ENCODE measurements around the gene VPS8.

The VPS8 gene

DNA sequence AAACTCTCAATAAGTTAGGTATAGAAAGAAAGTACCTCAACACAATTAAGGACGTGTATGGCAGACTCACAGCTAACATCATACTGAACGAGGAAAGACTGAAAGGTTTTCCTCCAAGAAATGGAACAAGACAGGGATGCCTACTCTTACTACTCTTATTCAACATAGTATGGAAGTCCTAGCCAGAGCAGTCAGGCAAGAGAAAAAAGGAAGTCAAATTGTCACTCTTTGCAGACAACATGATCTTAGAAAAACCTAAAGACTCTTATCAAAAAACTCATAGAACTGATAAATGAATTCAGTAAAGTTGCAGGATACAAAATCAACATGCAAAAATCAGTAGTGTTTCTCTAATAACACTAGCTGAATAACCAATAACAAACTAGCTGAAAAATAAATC lies 244.9 kb downstream of the VPS8 start:
- no peak for DNase-seq (ENCODE audit: low read depth in 2 of 2)

DNA sequence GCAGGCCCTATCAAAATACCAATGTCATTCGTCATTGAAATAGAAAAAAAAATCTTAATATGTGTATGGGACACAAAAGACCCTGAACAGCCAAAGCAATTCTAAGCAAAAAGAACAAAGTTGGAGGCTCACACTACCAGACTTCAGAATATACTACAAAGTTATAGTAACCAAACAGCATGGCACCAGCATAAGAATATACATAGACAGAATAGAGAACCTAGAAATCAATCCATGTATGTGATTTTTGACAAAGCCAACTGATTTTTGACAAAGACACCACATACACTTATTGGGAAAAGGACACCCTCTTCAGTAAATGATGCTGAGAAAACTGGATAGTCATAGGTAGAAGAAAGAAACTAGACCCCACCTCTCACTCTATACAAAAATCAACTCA lies 245.9 kb downstream of the VPS8 start:
- no peak for DNase-seq (ENCODE audit: low read depth in 2 of 2)

DNA sequence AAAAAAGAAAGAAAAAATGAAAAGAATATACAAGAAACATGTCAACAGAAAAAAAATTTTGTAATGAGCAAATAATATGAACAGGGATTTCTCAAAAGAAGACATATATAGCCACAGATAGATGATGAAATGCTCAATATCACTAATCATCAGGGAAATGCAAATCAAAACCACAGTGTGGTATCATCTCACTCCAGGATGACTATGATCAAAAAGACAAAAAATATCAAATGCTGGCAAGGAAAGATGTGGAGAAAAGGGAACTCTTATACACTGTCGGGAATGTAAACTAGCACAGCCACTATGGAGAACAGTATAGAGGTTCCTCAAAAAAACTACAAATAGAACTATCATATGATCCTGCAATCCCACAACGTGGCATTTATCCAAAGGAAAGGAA lies 246.8 kb downstream of the VPS8 start:
- DNase-seq (ENCODE audit: low read depth in 2 of 2), result no peak

DNA sequence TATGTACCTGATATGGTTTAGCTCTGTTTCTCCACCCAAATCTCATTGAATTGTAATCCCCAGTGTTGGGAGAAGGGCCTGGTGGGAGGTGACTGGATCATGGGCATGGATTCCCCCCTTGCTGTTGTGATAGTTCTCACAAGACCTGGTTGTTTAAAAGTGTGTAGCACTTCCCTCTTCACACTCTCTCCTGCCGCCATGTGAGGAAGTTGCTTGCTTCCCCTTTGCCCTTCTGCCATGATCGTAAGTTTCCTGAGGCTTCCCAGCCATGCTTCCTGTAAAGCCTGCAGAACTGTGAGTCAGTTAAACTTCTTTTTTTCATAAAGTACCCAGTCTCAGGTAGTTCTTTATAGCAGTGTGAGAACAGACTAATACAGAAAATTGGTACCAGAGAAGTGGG lies 247.8 kb downstream of the VPS8 start:
- no peak for DNase-seq (ENCODE audit: low read depth in 2 of 2)

DNA sequence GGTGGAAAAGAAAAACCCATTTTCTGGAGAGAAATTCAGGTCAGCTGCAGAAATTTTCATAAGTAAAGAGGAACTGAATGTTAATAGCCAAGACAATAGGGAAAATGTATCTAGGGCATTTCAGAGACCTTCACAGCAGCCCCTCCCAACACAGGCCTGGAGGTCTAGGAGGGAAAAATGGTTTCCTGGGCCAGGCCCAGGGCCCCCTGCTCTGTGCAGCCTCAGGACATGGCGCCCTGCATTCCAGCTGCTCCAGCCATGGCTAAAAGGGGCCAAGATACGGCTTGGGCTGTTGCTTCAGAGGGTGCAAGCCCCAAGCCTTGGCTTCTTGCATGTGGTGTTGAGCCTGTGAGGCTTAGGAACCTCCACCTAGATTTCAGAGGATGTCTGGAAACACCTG lies 248.7 kb downstream of the VPS8 start:
- no peak for DNase-seq (ENCODE audit: low read depth in 2 of 2)

DNA sequence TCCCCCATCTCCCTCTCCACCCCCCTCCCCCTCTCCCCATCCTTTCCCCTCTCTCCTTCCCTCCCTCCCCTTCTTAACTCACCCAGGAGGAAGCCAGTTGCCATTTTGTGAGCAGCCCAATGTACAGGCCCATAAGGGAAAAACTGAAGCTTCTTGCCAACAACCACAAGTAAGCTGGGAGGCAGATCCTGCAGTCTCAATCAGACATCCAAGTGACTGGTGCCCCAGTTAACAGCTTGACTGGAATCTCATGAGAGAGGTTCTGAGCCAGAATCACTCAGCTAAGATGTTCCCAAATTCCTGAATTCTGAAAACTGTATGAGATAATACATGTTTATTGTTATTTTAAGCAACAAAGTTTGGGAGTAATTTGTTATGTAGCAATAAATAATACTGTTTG lies 250.2 kb downstream of the VPS8 start:
- DNase-seq (ENCODE audit: low read depth in 2 of 2), result no peak

DNA sequence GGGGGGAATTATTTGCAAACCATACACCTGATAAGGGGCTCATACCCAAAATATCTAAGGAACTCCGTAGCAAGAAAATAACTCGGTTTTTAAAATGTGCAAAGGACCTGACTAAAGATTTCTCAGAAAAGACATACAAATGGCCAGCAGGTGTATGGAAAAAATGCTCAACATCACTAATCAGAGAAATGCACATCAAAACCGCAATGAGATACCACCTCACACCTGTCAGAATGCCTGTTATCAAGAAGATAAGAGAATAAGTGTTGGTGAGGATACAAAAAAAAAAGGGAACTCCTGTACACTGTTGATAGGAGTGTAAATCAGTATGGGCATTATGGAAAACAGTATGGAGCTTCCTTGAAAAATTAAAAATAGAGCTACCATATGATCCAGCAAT lies 251.5 kb downstream of the VPS8 start:
- DNase-seq (ENCODE audit: low read depth in 2 of 2), result no peak

DNA sequence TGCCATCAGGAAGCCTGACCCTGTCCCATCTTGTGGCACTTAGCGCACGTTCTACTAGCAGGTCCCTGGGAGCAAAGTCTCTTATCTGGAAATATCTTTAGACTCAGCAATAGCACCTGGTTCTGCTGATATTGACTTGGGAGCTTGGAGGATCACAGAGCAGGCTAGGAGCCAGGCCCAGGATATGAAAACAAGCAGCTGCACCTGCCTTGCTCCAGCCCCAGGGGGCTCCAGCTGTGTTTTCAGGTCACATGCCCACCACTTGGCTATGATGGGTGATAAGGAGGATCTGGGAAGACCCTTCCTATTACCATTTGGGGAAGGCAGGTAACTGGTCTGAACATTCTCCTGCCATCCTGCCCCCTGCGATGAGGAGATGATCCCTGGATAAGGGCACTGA lies 253.1 kb downstream of the VPS8 start:
- DNase-seq (ENCODE audit: low read depth in 2 of 2), result no peak

DNA sequence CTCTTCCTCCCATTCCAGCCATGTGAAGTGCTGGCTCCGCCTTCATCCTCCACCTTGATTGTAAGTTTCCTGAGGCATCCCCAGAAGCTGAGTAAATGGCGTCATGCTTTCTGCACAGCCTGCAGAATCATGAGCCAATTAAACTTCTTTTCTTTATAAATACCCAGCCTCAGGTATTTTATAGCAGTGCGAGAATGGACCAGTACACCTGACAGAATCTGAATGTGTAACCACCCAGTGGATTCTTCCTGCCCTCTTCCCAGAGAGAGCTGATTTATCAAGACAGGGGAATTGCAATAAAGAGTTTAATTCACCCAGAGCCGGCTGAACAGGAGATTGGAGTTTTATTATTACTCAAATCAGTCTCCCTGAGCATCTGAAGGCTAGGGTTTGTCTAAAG lies 254.3 kb downstream of the VPS8 start:
- no peak for DNase-seq (ENCODE audit: low read depth in 2 of 2)

DNA sequence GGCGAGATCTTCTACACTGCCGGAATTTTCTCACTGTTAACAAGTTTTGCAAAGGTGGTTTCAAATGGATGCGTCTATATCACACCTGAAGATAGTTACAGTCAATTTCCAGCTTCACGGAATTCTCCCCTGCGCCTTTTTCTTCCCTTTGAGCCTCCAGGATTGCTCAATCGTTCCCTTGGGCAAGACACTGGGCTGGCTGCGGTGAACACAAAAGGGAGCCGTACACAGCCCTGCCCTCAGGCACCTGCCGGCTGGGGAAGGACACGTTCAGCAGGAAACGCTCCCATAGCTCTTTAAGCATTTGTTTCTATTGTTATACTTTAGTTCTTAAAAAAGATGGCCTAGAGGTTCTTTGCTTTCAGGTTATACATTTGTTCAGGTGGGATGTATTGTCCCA lies 255.2 kb downstream of the VPS8 start:
- DNase-seq (ENCODE audit: low read depth in 2 of 2), result no peak

DNA sequence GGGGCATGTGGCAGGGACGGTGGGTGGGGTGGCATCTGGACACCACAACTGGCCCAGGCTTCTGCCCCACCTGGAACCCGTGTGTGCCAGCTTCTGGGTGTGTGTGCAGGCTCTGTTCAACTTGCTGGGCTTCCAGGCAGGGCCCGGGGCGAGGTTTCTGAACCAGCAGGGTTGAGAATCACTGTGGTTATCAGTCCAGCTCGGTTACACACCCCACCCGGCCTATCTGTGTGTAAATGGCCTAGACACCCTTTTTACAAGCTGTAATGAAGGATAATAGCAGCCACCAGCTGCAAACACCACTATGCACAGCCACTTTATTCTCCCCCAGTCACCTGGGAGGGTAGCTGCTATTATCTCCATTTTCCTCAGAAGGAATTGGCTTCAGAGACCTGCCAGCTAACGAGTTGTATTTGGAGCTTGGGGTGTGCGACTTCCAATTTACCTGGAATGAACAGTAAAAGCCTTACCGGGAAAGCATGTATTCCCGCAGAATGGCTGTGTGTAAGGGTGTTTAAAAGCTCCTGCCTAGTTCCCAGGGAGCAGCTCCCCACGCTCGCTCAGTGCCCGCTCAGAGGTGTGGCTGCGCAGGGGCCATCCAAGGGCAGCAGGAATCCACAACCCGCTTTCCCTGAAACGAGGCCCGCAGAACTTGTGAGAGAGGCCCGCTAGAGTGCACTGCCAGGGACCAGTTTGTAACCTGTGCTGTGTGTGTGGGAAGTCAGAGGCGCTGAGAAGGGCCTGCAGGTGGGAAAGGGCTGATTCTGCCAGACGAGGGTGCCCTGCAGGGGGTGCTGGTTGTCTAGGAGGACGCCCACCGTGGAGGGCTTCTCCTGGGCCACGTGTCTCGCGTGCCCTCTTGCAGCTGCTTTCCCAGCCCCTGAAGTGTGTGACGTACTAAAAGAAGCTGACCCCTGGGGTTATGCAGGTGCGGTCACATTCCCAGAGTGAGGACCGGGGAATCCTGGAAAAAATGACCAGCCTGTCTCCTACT lies 257.4 kb downstream of the VPS8 start:
- DNase-seq (ENCODE audit: low read depth in 2 of 2), result no peak

DNA sequence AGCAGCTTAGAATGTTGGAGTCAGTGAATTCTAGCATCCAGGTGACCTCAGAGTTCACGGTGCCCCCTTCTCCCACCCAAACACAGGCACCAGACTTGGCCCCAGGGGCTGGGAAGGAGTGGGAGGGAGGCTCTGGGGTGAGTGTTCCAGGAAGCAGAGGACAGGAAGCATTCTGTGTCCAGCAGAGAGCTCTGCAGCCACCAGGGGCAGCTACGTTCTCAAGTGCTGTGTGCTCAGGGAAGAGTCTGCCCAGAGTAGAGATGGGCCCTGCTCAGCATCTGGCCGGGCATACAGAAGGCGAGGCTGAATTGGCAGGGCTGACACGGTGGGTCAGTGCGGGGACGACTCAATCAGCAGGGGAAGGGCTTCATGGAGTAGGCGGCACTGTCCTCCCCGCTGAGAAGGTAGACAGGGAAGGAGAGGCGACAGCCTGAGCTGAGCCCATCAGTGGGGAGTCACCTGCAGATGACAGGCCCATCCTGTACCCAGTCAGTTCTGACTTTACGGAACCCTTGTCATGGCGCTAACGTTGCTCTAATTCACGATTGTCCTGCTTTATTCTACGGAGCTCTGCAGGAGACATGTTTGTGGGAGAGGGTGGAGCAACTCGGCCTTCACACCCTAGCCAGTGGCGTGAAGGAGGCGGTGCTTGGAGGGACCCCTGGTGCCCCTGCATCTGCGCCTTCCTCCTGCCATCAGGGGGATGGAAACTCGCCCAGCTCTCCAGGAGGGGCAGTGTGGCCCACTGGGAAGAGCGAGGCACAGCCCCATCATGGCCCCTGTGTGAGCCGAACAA lies 258.7 kb downstream of the VPS8 start:
- DNase-seq (ENCODE audit: low read depth in 2 of 2), result no peak

DNA sequence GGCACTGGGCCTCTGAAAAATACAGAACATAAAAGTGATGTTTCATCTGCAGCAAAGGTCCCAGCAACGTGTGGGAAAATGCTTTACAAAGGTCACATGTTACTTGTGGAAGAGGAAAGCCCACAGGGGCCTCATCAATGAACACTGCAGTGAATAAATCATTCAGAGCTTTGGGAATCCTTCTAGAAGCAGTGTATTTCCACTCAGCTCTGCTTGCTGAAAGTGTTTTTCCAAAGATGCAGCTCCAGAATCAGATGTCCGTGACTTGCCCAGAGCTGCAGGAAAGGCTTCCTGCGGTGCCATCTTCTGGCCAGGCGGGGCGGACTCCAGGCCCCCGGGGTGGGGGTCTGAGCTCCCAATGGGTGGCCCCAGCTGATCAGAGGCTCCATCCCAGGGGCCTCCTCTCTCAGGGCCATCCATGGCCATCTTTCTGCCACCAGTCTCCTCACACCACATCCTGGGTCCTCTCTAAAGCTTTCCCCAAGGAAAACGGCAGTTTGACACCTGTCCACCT lies 259.4 kb downstream of the VPS8 start:
- DNase-seq (ENCODE audit: low read depth in 2 of 2), result no peak

DNA sequence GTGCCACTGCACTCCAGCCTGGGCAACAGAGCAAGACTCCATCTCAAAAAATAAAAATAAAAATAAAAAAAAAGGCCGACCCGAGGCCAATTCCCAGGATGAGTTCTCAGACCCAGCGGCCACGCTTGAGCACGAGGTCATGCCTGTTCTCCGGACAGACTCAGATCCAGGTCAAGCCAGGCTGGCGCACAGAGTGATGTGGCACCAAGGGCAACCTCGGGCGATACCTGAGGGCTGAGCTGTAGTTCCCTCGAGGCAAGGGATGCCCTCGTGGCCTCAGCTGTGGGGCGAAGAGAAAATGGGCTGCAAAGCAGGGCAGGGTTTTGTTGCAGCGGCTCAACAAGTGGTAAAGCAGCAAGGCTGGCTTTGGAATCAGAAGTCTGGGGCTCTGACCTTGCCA lies 263.6 kb downstream of the VPS8 start:
- no peak for DNase-seq (ENCODE audit: low read depth in 2 of 2)

DNA sequence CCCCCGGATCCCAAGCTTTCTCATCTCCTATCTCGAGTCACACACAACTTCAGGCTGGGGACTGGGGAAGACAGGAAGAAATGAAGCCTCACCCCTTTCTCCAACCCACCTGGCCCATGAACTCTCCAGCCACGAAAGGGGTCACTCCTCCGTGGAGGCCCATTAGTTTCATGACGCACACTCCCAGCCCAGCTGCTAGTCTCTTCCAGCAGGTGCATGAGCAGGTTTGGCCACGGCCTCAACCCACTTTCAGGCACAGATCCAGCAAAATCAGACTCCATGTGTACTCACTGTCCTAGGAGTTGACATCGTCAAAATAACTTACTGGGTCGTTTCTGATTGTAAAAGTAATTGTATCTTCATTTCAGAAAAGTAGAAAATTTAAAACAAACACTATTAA lies 264.3 kb downstream of the VPS8 start:
- no peak for DNase-seq (ENCODE audit: low read depth in 2 of 2)

DNA sequence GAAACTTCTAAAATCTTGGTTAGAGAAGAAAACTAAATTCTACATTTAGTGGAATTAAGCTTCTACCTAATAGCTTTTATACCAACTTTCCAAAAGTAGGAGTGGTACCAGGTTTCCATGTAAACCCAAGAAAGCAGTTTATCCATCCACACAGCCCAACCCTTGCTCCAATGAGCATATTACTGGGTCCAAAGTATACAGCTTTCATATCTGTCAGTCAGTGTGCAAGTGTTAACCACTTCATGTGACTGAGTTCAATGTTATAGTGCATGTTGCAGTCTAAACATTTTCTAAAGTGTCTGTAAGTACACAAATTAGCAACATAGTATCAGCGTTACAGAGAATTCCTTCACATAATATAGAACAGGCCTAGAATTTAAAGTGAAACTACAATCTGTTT lies 267.7 kb downstream of the VPS8 start:
- DNase-seq (ENCODE audit: low read depth in 2 of 2), result no peak

DNA sequence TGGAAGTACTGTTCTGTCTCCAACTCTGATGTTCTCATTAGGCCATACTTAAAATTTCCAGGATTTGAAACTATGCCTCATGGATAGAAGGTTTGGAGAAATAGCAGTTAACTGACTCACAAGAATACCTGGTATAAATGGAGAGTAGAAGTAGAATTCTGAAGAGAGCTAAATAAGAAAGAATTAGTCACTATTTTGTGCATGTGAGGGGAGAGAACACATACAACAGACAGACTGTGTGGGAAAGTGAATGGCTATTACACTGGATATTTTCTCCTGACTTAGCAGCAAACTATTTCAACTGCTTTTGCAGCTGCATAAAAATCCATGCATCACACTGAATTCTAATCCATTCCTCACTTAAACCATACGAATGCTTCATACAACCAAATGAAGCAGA lies 269.6 kb downstream of the VPS8 start:
- no peak for DNase-seq (ENCODE audit: low read depth in 2 of 2)

DNA sequence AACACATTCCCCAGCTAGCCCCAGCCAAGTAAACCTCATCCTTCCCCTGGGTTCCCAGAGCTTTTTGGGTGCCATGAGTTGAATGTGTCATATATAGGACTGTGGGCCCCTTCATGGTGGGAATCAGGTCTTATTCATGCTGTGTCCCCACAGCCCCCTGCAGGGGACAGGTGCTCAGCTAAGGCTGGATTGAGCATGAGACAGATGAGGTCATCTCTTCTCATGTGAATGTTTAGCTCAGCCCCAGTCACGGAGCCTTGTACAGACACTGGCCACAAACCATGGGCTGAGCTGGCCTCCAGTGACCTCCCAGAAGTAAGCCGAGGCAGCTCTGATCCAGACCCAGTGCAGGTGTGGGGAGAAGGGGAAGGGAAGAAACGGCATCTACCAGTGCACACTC lies 270.2 kb downstream of the VPS8 start:
- no peak for DNase-seq (ENCODE audit: low read depth in 2 of 2)

DNA sequence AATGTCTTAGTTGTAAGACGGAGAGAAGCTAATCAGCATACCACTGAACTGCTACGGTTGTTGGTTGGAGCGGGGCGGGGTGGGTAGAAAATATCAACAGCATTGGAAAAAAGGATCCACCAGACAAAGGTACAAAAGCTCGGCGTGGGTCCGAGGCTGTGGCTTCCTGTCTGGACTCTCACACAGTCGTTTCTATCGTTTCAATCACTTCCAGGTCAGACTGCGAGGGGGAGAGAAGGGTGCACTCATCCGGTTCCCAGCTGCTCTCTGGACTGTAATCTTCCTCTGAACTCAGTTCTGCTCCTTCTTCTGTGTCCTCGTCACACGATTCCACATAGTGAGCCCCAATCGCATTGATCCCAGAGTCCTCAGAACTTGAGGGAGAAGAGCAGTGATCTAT lies 270.9 kb downstream of the VPS8 start:
- DNase-seq (ENCODE audit: low read depth in 2 of 2), result no peak

DNA sequence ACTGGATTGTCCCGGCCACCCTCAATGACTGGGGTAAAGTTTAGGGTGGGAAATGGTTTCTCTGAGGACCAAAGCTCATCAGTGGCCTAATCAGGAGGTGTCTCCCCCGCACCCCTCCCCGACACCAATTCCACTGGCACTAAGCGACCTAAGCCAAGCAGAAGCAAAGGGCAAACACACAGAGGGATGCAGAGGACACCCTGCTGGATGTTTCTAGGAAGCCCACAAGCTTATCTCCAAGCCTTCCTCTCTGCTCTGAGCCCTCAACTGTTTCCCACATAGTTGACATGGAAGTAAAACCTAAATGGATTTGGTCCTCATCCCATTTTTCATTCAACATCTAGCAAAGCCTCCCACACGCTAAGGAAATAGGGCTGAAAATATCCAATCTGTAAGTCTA lies 272.4 kb downstream of the VPS8 start:
- DNase-seq (ENCODE audit: low read depth in 2 of 2), result no peak

DNA sequence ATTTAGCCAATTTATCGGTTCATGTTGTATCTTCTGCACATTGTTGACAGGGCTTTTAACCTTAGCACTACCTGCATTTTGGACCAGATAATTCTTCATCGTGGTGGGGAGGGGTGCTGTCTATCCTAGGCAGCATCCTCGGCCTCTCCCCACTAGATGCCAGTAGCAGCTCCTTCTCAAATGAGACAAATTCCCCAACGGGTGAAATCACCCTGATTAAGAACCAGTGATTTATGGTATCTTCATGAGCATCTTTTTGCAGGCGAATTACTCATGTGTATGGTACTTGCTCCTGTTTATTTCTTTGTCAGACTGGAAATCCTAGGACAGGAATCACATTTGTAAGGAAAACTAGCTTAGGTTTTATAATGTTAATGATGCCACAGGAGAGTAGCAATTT lies 272.9 kb downstream of the VPS8 start:
- DNase-seq (ENCODE audit: low read depth in 2 of 2), result no peak

DNA sequence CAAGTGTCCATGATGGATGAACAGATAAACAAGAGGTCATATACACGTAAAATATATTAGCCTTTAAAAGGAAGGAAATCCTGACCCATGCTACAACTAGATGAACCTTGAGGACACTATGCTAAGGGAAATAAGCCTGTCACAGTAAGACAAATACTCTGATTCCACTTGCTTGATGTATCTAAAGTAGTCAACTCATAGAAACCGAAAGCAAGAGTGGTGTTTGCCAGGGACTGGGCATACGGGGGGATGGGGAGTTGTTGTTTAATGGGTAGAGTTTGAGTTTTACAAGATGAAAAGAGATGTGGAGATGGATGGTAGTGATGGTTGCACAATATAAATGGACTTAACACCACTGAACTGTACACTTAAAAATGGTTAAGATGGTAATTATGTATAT lies 275.5 kb downstream of the VPS8 start:
- no peak for DNase-seq (ENCODE audit: low read depth in 2 of 2)

DNA sequence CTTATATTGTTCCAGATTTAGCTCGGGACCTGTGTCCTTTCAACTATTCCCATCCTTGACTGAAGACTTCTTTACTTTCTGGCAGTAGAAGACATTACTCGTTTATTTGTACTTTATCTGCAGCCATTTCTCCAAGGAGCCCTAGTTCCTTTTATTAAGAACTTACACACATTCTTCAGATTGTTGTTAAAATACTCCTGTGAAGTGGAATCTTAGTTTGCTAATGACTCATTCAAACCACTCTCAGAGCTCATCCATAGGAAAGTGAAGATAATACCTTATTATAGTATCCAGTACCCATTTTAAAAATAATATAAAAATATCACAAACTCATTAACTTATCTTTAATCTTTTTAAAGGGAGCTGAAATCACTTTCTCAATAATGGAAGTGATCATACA lies 277.4 kb downstream of the VPS8 start:
- no peak for DNase-seq (ENCODE audit: low read depth in 2 of 2)
